ENCODE results near the gene TMCC1. TPM values are rescaled to one million over a fixed set of nuclear protein-coding genes. Genes with fewer than 3 reads are reported as not detected.

Gene TMCC1
- total RNA-seq, 1 experiment from 2014 or later: 6.2 TPM

GRCh38 chr3:129688271-129688895 is 205.1 kb downstream of the TMCC1 start:
- Histone ChIP-seq H3K27ac (ENCODE audit: low read length) (no peak overlapping the region), H3K9me2 (replicated peaks; ENCODE audit: low read length) (no peaks in the 10 kb centered on the region), H3K36me3 (ENCODE audit: low read depth, low read length) (no peaks in the 10 kb centered on the region), H3K4me2 (ENCODE audit: low read length) (no peak overlapping the region), H4K20me1 (ENCODE audit: low read length) (no peaks in the 10 kb centered on the region), H3K9me3 (ENCODE audit: low read length) (no peaks in the 10 kb centered on the region), H3K4me1 (ENCODE audit: insufficient read depth, low read length) (peaks cover 4% of the 10 kb centered on the region; the same call in 1 of the 2 replicates), H3K79me2 (ENCODE audit: low read length) (peaks cover 46% of the 10 kb centered on the region; the same call in 1 of the 2 replicates), H3K9ac (ENCODE audit: low read length) (no peak overlapping the region), H3K4me3 (ENCODE audit: low read length) (no peak overlapping the region), H2AFZ (ENCODE audit: low read length) (no peak overlapping the region), H3K27me3 (ENCODE audit: low read length) (no peaks in the 10 kb centered on the region), H3F3A (ENCODE audit: low read length, unreplicated experiment) (no peaks in the 10 kb centered on the region)
- ChIA-PET CTCF (no interaction called here), POLR2A (ENCODE audit: unreplicated experiment) (no interaction called here)
- BruUV-seq (replicated peaks): no TSS peak
- DNase-seq: no peak
- ATAC-seq: no peak
- intact Hi-C loops (cut with micrococcal nuclease): no loop called here
- no peak for TF ChIP-seq EZH2 (IDR thresholded peaks at IDR 0.05; ENCODE audit: low read length, unreplicated experiment)
- no peak for TF ChIP-seq EZH2phosphoT487 (IDR thresholded peaks at IDR 0.05; ENCODE audit: borderline replicate concordance, low read length)
- TF ChIP-seq, protein P1, sequence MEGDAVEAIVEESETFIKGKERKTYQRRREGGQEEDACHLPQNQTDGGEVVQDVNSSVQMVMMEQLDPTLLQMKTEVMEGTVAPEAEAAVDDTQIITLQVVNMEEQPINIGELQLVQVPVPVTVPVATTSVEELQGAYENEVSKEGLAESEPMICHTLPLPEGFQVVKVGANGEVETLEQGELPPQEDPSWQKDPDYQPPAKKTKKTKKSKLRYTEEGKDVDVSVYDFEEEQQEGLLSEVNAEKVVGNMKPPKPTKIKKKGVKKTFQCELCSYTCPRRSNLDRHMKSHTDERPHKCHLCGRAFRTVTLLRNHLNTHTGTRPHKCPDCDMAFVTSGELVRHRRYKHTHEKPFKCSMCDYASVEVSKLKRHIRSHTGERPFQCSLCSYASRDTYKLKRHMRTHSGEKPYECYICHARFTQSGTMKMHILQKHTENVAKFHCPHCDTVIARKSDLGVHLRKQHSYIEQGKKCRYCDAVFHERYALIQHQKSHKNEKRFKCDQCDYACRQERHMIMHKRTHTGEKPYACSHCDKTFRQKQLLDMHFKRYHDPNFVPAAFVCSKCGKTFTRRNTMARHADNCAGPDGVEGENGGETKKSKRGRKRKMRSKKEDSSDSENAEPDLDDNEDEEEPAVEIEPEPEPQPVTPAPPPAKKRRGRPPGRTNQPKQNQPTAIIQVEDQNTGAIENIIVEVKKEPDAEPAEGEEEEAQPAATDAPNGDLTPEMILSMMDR (conservative IDR thresholded peaks at IDR 0.05; ENCODE audit: low read depth, low read length): no peak

- no peak overlapping the region for H3K27ac ChIP-seq (ENCODE audit: low read length)
- H3K4me2 ChIP-seq (ENCODE audit: low read length): no peak overlapping the region
- no peaks in the 10 kb centered on the region for H3F3A ChIP-seq (ENCODE audit: low read length, unreplicated experiment)
- H3K36me3 ChIP-seq (ENCODE audit: low read depth, low read length): no peaks in the 10 kb centered on the region
- no peaks in the 10 kb centered on the region for H4K20me1 ChIP-seq (ENCODE audit: low read length)
- H3K9ac ChIP-seq (ENCODE audit: low read length): no peak overlapping the region
- H3K27me3 ChIP-seq (ENCODE audit: low read length): no peaks in the 10 kb centered on the region
- H3K9me2 ChIP-seq (replicated peaks; ENCODE audit: low read length): no peaks in the 10 kb centered on the region
- peaks cover 4% of the 10 kb centered on the region; the same call in 1 of the 2 replicates for H3K4me1 ChIP-seq (ENCODE audit: insufficient read depth, low read length)
- H3K79me2 ChIP-seq (ENCODE audit: low read length): peaks cover 50% of the 10 kb centered on the region
- no peak for DNase-seq
- intact Hi-C loops (cut with micrococcal nuclease): no loop called here
- ChIA-PET CTCF (no interaction called here), POLR2A (ENCODE audit: unreplicated experiment) (no interaction called here)
- no peaks in the 10 kb centered on the region for H3K9me3 ChIP-seq (ENCODE audit: low read length)
- BruUV-seq (replicated peaks): no TSS peak
- TF ChIP-seq EZH2 (IDR thresholded peaks at IDR 0.05; ENCODE audit: low read length, unreplicated experiment): no peak
- H2AFZ ChIP-seq (ENCODE audit: low read length): no peak overlapping the region
- no peak overlapping the region for H3K4me3 ChIP-seq (ENCODE audit: low read length)
- no peak for ATAC-seq
These were observed 205.9 kb downstream of the TMCC1 start for GRCh38 chr3:129687586-129688125.

- no peak overlapping the region for H3K27ac ChIP-seq (ENCODE audit: low read length)
- BruUV-seq (replicated peaks): no TSS peak
- POLR2A ChIA-PET (ENCODE audit: unreplicated experiment): no interaction called here
- peak; percentile 35 for DNase-seq
- peak; percentile 57; the same call in 1 of the 2 replicates for ATAC-seq
- H3K4me3 ChIP-seq (ENCODE audit: low read length): no peak overlapping the region
- TF ChIP-seq, protein P1 (conservative IDR thresholded peaks at IDR 0.05; ENCODE audit: low read depth, low read length): no peak
- TF ChIP-seq EZH2 (IDR thresholded peaks at IDR 0.05; ENCODE audit: low read length, unreplicated experiment): no peak
- TF ChIP-seq EZH2phosphoT487 (IDR thresholded peaks at IDR 0.05; ENCODE audit: borderline replicate concordance, low read length): no peak
- no peak overlapping the region for H2AFZ ChIP-seq (ENCODE audit: low read length)
- no peaks in the 10 kb centered on the region for H3K9me2 ChIP-seq (replicated peaks; ENCODE audit: low read length)
- no peaks in the 10 kb centered on the region for H4K20me1 ChIP-seq (ENCODE audit: low read length)
- H3K27me3 ChIP-seq (ENCODE audit: low read length): no peaks in the 10 kb centered on the region
- CTCF ChIA-PET: no interaction called here
- H3K9me3 ChIP-seq (ENCODE audit: low read length): no peaks in the 10 kb centered on the region
- no peaks in the 10 kb centered on the region for H3K36me3 ChIP-seq (ENCODE audit: low read depth, low read length)
- no peaks in the 10 kb centered on the region for H3F3A ChIP-seq (ENCODE audit: low read length, unreplicated experiment)
- intact Hi-C loops (cut with micrococcal nuclease): no loop called here
- no peak overlapping the region for H3K4me2 ChIP-seq (ENCODE audit: low read length)
- H3K4me1 ChIP-seq (ENCODE audit: insufficient read depth, low read length): peaks cover 4% of the 10 kb centered on the region; the same call in 1 of the 2 replicates
- peaks cover 50% of the 10 kb centered on the region for H3K79me2 ChIP-seq (ENCODE audit: low read length)
- no peak overlapping the region for H3K9ac ChIP-seq (ENCODE audit: low read length)
These were observed 206.6 kb downstream of the TMCC1 start for GRCh38 chr3:129686941-129687340.
